ENCODE results near the gene OR10S1. TPM values are rescaled to one million over a fixed set of nuclear protein-coding genes. Genes with fewer than 3 reads are reported as not detected.

Gene OR10S1
- total and polyA plus RNA-seq, 2 donors (not counting 1 experiment from before 2014, with no cell fraction given), result not detected

DNA sequence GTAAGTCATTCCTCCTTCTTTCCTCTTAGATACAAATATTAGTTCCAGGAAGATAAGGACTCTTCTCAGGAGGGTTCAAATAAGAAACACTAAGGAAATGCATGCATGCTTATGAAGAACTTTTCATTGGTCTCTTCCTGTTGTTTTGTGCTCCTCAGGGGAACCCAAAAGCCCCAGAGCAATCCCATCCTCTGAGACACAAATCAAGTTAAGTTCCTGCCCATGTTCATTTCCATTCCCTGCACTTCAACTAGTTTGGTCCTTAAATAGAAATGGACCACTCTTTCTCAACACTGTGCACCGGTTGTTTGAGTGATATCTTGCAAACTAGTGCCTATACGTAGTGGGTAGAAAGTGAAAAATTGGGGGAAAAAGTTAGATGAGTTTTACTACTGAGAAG is 35.1 kb upstream of the OR10S1 start, which contains the start of gene OR10G4:
OR10G4 (plus strand) TSS at position 301 of the 400 bp plus-strand sequence. CDS start 2,578 bp downstream, outside the sequence.
- H4K20me1 ChIP-seq (ENCODE audit: control insufficient read depth, extremely low read depth, insufficient read depth, low read length), result no peaks in the 10 kb centered on the region
- no peak within 1 kb of the TSS for H3K27ac ChIP-seq (ENCODE audit: insufficient read depth, low read length)
- no peaks in the 10 kb centered on the region for H3K9me3 ChIP-seq (ENCODE audit: control insufficient read depth, insufficient read depth, low read depth, low read length)
- H3K36me3 ChIP-seq (ENCODE audit: control insufficient read depth, insufficient read depth, low read length), result no peaks in the 10 kb centered on the region
- DNase-seq (ENCODE audit: low read depth in 2 of 2), result no peak
- H3K4me1 ChIP-seq (ENCODE audit: control insufficient read depth, extremely low read depth, insufficient read depth, low read length), result no peaks in the 10 kb centered on the region
- H3K79me2 ChIP-seq (ENCODE audit: control insufficient read depth, insufficient read depth, low read length), result no peaks in the 10 kb centered on the region
- no peaks in the 10 kb centered on the region for H3K27me3 ChIP-seq (ENCODE audit: control insufficient read depth, insufficient read depth, low read length)
- H3K9ac ChIP-seq (ENCODE audit: insufficient read depth, low read length), result no peak within 1 kb of the TSS
- H3K4me2 ChIP-seq (ENCODE audit: extremely low read depth, insufficient read depth, low read length), result no peak within 1 kb of the TSS
- H2AFZ ChIP-seq (ENCODE audit: low read length), result no peak within 1 kb of the TSS
- H3K4me3 ChIP-seq (replicated peaks in 1 of 4; ENCODE audit: control extremely low read depth in 1 of 4, insufficient read depth in 1 of 4, low read depth in 3 of 4, low read length in 4 of 4), result no peak within 1 kb of the TSS
- TF ChIP-seq EZH2 (IDR thresholded peaks at IDR 0.05; ENCODE audit: low read length, missing control alignments) (no peak), CTCF (conservative IDR thresholded peaks at IDR 0.05 in 1 of 2, IDR thresholded peaks at IDR 0.05 in 1 of 2; ENCODE audit: low read depth in 1 of 2, low read length in 2 of 2) (no peak)

DNA sequence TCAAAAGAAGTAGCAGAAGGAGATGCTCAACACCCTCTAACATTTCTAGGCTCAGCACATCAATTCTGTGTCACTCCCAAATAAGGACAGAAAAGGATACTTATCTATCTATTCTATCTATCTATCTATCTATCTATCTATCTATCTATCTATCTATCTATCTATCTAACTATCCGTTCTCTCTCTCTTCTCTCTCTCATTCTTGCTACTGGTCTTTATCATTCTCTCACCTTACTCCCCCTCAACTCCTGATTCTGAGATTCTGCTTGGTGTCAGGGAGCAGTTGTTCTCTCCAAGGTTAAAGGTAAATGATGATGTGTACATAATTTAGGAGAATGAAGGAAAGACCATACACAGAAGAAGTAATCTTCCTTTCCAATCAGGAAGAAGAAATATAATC is 17.5 kb upstream of the OR10S1 start, which contains the start of gene OR10G6:
OR10G6 (minus strand) TSS at position 43 of the 400 bp plus-strand sequence; CDS start at position 43, 0 bp downstream.
- Histone ChIP-seq H3K36me3 (ENCODE audit: control insufficient read depth, insufficient read depth, low read length) (no peaks in the 10 kb centered on the region), H3K4me3 (replicated peaks in 1 of 4; ENCODE audit: control extremely low read depth in 1 of 4, insufficient read depth in 1 of 4, low read depth in 3 of 4, low read length in 4 of 4) (no peak within 1 kb of the TSS), H2AFZ (ENCODE audit: low read length) (no peak within 1 kb of the TSS), H4K20me1 (ENCODE audit: control insufficient read depth, extremely low read depth, insufficient read depth, low read length) (no peaks in the 10 kb centered on the region), H3K9me3 (ENCODE audit: control insufficient read depth, insufficient read depth, low read depth, low read length) (no peaks in the 10 kb centered on the region), H3K27ac (ENCODE audit: insufficient read depth, low read length) (no peak within 1 kb of the TSS), H3K79me2 (ENCODE audit: control insufficient read depth, insufficient read depth, low read length) (no peaks in the 10 kb centered on the region), H3K9ac (ENCODE audit: insufficient read depth, low read length) (no peak within 1 kb of the TSS), H3K4me1 (ENCODE audit: control insufficient read depth, extremely low read depth, insufficient read depth, low read length) (no peaks in the 10 kb centered on the region), H3K27me3 (ENCODE audit: control insufficient read depth, insufficient read depth, low read length) (no peaks in the 10 kb centered on the region), H3K4me2 (ENCODE audit: extremely low read depth, insufficient read depth, low read length) (no peak within 1 kb of the TSS)
- TF ChIP-seq CTCF (conservative IDR thresholded peaks at IDR 0.05 in 1 of 2, IDR thresholded peaks at IDR 0.05 in 1 of 2; ENCODE audit: low read depth in 1 of 2, low read length in 2 of 2), result no peak
- TF ChIP-seq EZH2 (IDR thresholded peaks at IDR 0.05; ENCODE audit: low read length, missing control alignments), result no peak
- no peak for DNase-seq (ENCODE audit: low read depth in 2 of 2)

DNA sequence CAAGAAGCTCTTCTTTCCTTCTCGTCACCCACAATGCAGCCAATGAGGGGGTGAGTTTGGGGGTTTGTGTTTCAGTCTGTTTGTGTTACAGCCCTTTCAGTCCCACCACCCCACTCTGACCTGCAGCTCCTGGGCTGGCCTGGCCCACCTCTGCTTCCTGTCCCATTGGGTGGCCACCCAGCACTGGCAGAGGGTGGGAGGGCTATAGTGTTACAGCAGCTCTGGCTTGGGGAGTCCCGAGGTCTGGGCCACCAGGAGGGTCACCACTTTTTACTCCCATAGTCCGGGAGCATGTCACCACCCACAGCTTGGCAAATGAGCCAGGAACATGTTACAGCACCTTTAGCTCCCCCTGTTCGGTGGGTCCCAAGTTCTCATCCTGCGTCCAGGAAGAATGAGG is 1.7 kb upstream of the OR10S1 start:
- no peaks in the 10 kb centered on the region for H3K4me1 ChIP-seq (ENCODE audit: control insufficient read depth, extremely low read depth, insufficient read depth, low read length)
- no peak for DNase-seq (ENCODE audit: low read depth in 2 of 2)
- H3K27me3 ChIP-seq (ENCODE audit: control insufficient read depth, insufficient read depth, low read length), result no peaks in the 10 kb centered on the region
- TF ChIP-seq EZH2 (IDR thresholded peaks at IDR 0.05; ENCODE audit: low read length, missing control alignments) (no peak), CTCF (conservative IDR thresholded peaks at IDR 0.05 in 1 of 2, IDR thresholded peaks at IDR 0.05 in 1 of 2; ENCODE audit: low read depth in 1 of 2, low read length in 2 of 2) (no peak)
- H3K4me3 ChIP-seq (replicated peaks in 1 of 4; ENCODE audit: control extremely low read depth in 1 of 4, insufficient read depth in 1 of 4, low read depth in 3 of 4, low read length in 4 of 4), result no peak overlapping the region
- H3K9me3 ChIP-seq (ENCODE audit: control insufficient read depth, insufficient read depth, low read depth, low read length), result no peaks in the 10 kb centered on the region
- H3K36me3 ChIP-seq (ENCODE audit: control insufficient read depth, insufficient read depth, low read length), result no peaks in the 10 kb centered on the region
- no peak overlapping the region for H2AFZ ChIP-seq (ENCODE audit: low read length)
- no peak overlapping the region for H3K9ac ChIP-seq (ENCODE audit: insufficient read depth, low read length)
- H4K20me1 ChIP-seq (ENCODE audit: control insufficient read depth, extremely low read depth, insufficient read depth, low read length), result no peaks in the 10 kb centered on the region
- H3K27ac ChIP-seq (ENCODE audit: insufficient read depth, low read length), result no peak overlapping the region
- no peak overlapping the region for H3K4me2 ChIP-seq (ENCODE audit: extremely low read depth, insufficient read depth, low read length)
- no peaks in the 10 kb centered on the region for H3K79me2 ChIP-seq (ENCODE audit: control insufficient read depth, insufficient read depth, low read length)

Measured in fibroblast of lung (primary cell).